Measurements from ENCODE around the gene PERCC1.
"Not testable (repeated sequence)": the region's sequence is repeated elsewhere in the genome, so short reads cannot be mapped to it uniquely, and the experiment has no call there.

The PERCC1 gene

DNA sequence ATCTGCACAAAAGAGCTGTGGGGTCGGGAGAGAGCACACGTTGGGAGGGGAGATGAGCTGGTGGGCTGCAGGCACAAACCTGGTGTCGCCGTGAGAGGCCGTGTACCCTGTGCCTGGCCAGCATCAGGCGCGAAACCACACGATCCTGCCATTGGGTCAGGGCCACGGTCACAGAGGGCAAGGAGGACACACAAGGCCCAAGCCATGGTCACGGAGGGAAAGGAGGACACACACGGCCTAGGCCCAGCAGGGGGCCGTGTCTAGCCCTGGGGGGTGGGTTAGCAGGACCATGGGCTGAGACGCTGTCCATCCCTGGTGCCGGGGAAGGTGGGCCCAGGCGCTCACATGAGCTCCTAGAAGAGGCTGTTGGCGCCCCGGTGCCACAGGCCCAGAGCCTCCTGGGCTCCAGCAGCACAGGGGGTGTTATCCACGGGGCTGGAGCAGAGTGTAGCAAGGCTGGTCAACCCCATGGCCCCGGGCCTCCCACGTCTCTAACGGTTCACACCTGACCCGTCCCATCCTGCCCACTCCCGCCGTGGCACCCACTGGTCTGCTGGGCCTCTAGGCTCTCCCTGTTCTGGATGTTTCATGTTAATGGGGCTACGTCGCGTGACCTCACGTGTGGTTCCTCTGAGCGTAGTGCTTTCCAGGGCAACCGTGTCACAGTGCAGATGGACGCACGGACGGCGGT, 21.0 kb downstream of the PERCC1 start:
- DNase-seq = no peak

GRCh38 chr16:1452530-1452929, 21.7 kb downstream of the PERCC1 start:
- no peak for DNase-seq

DNA sequence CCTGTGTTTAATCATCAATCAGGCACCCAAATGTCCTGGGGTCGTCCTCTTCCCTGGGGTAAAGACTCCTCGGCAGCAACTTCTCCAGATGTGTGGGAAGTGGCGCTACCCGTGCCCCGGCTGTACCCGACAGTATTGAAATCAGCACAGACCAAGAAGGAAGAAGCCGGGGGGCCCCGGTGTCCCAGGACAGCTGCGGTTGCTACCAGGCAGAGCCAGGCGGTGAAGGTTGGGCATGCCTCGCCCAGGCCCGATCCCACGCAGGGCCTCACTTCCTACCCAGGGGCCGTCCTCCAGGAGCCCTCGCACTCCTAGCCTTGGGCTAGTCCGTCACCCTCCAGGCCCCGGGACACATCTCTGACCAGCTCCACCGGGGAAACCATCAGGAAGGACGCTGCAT, 22.4 kb downstream of the PERCC1 start:
- DNase-seq = no peak

GRCh38 chr16:1454561-1454960, 23.7 kb downstream of the PERCC1 start:
- no peak for DNase-seq

DNA sequence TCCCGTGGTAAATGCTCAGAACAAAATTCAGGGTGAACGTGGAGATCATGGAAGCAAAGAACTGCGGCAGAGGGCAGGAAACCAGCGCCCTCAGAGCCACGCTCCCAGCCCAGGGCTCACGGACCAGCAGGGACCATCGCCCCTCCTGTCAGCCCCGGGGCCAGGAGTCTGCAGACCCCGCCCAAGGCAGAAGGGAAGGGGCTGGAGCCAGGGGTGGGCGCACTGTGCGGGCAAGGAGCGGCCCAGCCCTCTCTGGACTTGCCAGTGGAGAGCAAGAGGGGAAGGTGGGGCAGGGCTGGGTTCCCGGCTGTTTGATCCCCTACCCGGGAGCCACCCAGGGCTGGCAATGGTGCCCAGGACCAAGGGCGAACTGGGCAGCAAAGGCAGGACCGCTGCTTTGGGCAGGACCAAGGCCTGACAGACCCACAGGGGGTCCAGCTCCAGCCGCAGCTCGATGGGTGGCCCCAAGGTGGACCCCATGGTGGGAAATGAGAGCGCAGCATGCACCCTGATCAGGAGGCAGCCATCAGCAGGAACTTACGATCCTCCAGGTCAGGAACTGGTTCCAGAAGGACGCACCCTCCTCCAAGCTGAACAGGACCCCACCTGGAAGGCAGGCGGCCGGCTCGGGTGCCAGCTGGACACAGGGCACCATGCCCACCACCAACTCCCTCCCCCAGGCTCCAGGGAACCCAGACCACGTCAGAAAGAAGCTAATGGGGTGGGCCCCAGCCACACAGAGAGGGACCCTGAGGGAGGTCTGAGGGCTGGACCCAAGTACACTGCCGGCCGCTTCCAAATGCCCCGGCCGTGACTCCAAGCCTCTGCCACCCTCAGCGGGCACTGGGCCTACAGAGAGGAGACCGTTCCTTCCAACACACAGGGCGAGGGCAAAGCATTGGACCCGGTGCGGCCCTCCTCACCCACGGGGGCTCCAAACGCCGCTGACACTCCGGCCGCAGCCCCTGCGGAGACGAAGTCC, 24.6 kb downstream of the PERCC1 start:
- no peak for DNase-seq

DNA sequence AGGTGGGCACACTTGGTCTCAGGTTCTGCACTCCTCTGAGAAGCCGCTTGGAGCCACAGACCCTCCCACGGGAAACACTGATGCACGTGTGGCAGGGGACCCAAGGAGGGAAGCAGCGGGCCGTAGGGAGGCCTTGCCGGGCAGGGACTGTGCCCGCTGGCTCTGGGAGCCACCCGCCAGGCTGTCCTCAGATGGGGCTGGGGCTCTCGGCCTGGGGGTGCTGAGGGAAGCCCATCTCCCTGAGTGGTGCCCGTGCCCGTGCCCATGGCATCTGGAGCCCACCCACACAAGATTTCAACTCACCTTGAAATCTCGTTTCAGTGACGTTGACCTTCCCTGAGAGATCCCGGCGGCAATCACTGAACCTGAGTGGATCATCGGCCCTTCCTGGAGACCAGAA, 26.1 kb downstream of the PERCC1 start:
- DNase-seq = no peak

- DNase-seq = no peak
Measured at GRCh38 chr16:1457489-1458245, 26.8 kb downstream of the PERCC1 start.

GRCh38 chr16:1458336-1458976, 27.6 kb downstream of the PERCC1 start:
- peak; percentile 68 for DNase-seq

DNA sequence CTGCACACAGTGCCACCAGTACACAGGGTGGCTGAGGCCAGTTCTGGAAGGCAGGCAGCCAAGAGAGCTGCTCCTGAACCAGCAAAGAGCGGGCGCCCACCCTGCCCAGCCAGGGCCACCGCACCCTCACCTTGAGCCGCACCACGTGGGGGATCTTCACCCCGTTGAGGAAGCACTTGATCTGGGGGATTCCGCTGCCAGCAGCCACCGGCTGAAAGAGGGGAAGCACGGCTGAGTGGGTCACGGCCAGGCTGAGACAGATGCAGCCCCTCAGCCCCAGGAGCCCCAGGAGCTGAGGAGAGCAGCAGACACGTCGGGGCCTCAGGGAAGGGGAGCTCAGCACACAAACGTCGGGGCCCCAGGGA, 28.1 kb downstream of the PERCC1 start:
- DNase-seq = no peak

DNA sequence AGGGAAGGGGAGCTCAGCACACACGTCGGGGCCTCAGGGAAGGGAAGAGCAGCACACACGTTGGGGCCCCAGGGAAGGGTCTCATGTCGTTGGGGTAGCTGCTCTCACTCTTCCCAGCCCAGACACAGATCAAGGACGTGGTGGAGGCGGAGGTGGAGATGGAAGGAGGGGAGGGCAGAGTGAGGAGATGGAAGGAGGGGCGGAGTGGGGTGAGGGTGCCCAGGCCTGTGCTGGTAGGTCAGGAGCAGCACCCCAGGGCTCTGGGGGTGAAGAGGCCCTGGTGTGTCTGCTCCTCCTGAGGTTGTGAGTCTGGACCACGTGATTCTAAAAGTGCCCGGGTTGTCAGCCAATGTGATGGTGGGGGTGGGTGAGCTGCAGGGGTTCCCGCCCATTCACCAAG, 29.1 kb downstream of the PERCC1 start:
- no peak for DNase-seq

- DNase-seq = no peak
Measured at GRCh38 chr16:1460602-1461138, 29.8 kb downstream of the PERCC1 start.

GRCh38 chr16:1461146-1461545, 30.3 kb downstream of the PERCC1 start:
- DNase-seq = no peak

- DNase-seq = no peak
Measured at GRCh38 chr16:1464196-1464893, 33.5 kb downstream of the PERCC1 start.

DNA sequence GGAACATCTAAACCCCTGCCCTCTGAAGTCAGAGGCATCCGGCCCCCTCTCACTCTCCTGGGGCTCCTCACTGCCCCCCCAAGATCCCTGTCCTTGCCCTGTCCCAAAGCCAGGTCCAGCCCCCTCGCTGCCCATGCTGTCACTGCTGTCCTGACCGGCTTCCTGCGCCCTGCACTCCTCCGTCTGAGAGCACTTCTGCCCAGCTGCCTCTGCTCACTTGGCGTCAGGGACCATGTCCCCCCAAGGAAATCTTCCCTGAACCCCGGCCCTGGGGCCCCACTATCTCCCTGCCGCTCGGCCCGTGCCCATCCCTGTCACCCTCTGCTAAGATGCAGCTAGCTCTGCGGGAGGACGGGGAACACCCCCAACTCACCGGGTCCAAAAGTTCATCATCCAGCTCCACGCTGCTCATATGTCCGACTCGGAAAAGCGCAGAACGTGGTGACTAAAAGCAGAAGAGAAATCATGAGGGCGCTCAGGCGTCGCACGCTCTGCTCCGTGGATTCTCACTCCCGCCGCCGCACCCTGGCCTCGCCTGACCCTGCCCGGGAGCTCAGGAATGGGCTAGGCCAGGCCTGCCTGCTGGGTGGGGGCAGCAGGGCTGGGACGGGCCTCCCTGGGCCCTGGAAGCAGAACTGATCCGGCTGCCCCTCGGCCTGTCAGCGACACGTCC, 34.2 kb downstream of the PERCC1 start:
- no peak for DNase-seq

- DNase-seq = no peak
Measured at GRCh38 chr16:1465567-1465915, 34.7 kb downstream of the PERCC1 start.

DNA sequence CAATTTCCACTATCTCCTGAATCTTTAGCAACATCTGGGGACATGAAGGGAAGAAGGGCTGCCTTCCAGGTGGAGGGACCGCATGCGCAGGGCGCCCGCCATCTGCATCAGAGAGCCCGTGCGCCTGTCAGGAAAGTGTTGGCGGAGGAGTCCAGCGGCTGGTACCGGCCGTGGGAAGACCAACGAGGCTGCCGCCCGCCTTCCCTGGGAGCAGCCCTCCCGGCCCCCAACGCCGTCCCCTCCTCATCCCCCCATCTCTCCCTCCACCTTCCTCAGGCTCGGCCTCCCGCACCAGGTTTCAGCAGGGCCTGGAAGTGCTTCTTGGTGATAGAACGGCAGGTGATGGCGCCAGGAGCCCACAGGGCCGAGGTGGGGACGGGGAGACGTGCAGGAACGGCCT, 35.2 kb downstream of the PERCC1 start:
- no peak for DNase-seq

- no peak for DNase-seq
Measured at GRCh38 chr16:1466968-1467521, 36.2 kb downstream of the PERCC1 start.

DNA sequence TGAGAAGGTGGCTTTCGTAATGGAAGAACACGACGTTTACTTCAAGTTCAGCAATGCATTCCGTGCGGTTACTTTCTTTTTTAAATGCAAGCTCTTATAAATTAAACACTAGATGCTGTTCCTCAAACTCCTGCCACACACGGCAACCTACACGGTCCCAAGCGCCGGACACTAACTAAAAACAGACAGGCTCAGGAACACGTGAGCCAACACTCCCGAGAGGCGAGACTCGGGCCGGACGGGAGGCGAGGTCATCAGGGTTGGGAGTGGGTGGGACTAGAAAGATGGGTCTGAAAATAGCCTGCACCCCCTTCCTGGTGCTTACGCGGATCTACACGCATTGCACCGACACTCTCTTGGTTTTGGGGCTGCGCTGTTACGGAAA, 37.5 kb downstream of the PERCC1 start:
- DNase-seq = no peak

DNA sequence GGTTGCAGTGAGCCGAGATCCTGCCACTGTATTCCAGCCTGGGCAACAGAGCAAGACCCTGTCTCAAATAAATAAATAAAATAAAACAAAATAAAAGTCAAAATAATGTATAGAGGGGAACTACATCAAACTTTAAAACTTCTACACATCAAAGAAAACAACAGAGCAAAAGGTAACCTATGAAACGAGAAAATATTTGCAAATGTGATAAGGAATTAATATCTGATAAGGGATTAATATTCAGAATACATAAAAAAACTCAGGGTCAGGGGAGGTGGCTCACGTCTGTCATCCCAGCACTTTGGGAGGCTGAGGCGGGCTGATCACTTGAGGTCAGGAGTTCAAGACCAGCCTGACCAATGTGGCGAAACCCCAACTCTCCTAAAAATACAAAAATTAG, 38.3 kb downstream of the PERCC1 start:
- not testable (repeated sequence) for DNase-seq

- DNase-seq = no peak
Measured at GRCh38 chr16:1469693-1470201, 38.9 kb downstream of the PERCC1 start.
